HUDEP-2 (cell line): ENCODE results near the gene PTPN23.
"Not testable (repeated sequence)": the region's sequence is repeated elsewhere in the genome, so short reads cannot be mapped to it uniquely, and the experiment has no call there.

Experiments
- DNase-seq, 76 experiments: peaks; one replicate each; lab custom pipeline; 2025; ENCODE audit not compliant: unreplicated experiment in 76 of 76; lab: John Stamatoyannopoulos, UW

PTPN23 gene

GRCh38 chr3:47367631-47368030 is 13.2 kb upstream of the PTPN23 start:
- DNase-seq, result no peak

DNA sequence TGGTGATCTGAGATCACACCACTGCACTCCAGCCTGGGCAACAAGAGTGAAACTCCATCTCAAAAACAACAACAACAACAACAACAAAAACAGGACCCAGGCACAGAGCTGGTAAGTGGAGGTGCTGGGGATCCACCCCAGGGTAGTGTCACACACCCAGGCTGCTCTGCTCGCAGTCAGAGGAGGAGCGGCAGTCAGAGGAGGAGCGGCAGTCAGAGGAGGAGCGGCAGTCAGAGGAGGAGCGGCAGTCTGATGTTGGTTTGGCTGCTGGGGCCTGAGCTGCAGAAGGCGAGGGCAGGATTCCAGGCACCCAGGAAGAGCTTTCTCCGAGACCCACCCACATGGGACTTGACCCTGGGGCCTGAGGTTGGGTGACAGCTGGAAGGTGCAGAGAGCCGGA is 10.8 kb upstream of the PTPN23 start:
- DNase-seq, result not testable (repeated sequence)

- DNase-seq, result peak in 10 of 76 experiments; percentile 5 to 20 (median 14)
Measured at GRCh38 chr3:47370887-47371697, 9.7 kb upstream of the PTPN23 start.

GRCh38 chr3:47374587-47374986 is 6.2 kb upstream of the PTPN23 start:
- DNase-seq, result no peak

DNA sequence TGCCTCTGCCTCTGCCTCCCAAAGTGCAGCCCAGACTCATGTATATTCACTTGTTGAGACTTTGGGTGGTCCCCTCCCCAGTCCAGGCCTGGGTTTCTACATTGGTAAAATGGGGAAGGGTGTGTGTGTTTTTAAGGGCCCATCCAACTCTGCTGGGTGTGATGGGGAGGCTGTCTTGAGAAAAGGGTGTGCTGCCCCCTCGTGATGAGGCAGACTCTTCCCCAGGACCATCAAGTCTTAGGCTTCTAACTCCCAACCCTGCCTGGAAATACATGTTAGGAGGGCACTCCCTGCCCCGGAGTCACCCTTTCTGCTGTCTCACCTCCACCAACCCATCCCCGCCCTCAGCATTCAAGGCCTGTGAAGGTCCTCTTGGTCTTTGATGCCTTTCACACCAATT is 4.4 kb upstream of the PTPN23 start:
- DNase-seq, result no peak

GRCh38 chr3:47377186-47377585 is 3.6 kb upstream of the PTPN23 start:
- no peak for DNase-seq

DNA sequence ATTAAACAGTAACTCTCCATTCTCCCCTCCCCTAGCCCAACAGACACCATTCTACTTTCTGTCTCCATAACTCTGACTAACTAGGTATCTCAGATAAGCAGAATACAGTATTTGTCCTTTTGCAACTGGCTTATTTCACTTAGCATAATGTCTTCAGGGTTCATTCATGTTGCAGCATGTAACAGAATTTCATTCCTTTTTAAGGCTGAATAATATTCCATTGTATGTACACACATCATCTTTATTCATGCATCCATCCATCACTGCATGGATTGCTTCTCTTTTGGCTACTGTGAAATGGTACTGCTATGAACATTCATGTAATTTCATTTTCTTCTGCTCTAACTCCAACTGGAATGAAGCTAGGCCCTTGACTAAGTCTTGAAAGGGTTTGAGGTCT is 2.0 kb upstream of the PTPN23 start:
- no peak for DNase-seq

DNA sequence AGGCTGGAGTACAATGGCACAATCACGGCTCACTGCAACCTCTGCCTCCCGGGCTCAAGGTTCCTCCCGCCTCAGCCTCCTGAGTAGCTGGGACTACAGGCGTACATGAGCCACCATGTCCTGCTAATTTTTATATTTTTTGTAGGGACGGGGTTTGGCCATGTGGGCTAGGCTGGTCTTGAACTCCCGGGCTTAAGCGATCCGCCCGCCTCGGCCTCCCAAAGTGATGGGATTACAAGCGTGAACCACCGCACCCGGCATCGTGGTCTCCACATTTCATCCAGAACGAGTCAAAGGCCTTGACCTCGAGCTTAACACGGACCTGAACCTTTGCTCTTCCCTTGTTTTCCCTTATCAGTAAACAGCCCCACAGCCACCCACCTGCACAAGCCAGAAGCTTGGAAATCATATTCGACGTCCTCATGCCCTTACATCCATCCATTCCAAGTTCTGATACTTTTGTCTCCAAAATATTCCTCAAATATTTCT is 1.4 kb upstream of the PTPN23 start:
- no peak for DNase-seq

DNA sequence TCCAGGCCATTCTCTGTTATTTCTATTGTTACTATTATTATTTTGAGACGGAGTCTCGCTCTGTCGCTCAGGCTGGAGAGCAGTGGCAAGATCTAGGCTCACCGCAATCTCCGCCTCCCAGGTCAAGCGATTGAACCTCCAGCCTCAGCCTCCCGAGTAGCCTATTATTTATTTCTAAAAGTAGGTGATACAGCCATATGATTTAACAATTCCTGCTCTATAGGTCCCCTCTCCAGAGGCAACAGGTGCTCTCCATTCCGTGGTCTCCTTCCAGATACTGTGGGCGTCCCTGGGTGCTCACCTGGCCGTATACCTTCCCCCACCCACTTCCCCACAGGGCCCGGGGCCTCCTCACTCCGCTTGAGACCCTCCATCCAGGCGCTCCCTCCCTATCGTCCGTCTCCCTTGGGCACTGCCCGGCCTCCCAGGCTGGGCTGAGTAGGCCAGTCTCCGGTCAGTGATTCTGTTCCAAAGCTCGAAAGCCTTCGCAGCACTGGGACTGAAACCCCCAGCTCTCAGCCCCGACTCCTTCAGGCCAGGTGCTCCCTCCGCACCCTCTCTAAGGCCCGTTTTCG is 708 bp upstream of the PTPN23 start:
- no peak for DNase-seq

GRCh38 chr3:47381317-47382157 is 716 bp downstream of the PTPN23 start:
- peak in 73 of 76 experiments; percentile 33 to 89 (median 78) for DNase-seq

- DNase-seq, result no peak
Measured at GRCh38 chr3:47384425-47384824, 3.6 kb downstream of the PTPN23 start.

DNA sequence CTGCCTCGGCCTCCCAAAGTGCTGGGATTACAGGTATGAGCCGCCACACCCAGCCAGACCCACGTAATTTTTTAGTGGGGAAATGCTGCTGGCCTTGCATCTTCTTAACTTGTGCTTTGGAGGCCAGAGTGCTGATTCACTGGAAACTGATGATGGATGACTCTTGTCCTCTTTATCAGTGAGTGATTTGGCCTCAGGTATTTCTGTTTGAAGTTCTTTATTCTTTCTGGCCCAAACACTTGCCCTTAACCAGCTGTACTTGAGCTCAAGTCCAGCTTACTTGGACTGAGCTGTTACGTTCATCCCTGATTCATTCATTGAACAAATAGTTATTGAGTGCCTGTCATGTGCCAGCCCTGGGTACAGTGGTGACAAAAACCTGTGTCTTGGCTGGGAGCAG is 4.2 kb downstream of the PTPN23 start:
- no peak for DNase-seq

GRCh38 chr3:47385796-47386195 is 5.0 kb downstream of the PTPN23 start:
- no peak for DNase-seq

- DNase-seq, result no peak
Measured at GRCh38 chr3:47392933-47393332, 12.1 kb downstream of the PTPN23 start.

DNA sequence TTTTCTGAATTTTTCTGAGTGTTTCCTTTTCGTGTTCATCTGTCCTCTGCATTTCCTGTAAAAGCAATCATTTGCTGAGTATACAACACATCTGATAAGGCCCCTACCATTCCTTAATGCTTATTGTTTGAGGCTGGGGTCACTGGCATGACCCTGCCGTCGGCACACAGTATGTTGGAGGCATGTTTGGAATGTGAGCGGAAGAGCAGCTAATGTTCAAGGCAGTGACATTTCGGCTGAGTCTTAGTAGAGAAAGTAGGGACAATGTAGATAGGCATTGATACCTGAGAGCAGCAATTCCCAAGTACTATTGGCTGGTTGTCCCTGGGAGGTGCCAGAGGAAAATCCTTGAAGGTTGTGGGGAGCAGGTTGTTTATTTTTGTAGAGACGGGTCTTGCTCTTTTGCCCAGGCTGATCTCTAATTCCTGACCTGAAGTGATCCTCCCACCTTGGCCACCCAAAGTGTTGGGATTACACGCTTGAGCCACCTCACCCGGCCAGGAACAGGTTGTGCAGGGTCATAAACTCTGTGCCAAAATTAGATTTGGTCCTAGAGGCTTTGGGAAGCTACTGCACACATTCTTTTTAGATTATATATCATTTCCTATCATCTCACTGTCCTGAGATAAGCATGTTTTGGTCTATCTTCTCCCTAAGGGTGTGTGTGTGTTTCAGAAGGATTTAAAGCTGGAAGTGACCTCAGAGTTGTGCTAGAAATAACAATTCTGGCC is 13.5 kb downstream of the PTPN23 start:
- DNase-seq, result no peak

GRCh38 chr3:47394881-47395280 is 14.1 kb downstream of the PTPN23 start:
- no peak for DNase-seq

DNA sequence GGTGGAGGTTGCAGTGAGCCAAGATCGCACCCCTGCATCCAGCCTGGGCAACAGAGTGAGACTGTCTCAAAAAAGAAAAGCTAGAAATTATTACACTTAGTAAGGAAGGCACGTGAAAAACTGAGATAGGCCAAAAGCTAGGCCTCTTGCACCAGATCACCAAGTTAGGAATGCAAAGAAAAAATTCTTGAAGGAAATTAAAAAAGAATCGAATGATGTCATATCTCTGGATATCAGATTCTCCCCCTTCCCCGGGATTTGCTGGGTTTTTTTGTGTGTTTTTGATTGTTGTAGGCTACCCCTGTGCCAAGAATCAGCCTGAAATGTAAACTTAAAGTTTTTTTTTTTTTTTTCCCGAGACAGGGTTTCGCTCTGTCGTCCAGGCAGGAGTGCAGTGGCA is 17.4 kb downstream of the PTPN23 start:
- DNase-seq, result no peak

- no peak for DNase-seq
Measured at GRCh38 chr3:47399016-47399415, 18.2 kb downstream of the PTPN23 start.

GRCh38 chr3:47399531-47400270 is 18.9 kb downstream of the PTPN23 start:
- no peak for DNase-seq

- no peak for DNase-seq
Measured at GRCh38 chr3:47404431-47404876, 23.6 kb downstream of the PTPN23 start.
